DMS 273 treated with DMSO at 0.1 percent for 48 hours (cell line): ENCODE results near the gene SPAG4.

Source experiments
- DNase-seq: peaks from one replicate; lab custom pipeline; 2025; lab: John Stamatoyannopoulos, UW

Gene SPAG4

DNA sequence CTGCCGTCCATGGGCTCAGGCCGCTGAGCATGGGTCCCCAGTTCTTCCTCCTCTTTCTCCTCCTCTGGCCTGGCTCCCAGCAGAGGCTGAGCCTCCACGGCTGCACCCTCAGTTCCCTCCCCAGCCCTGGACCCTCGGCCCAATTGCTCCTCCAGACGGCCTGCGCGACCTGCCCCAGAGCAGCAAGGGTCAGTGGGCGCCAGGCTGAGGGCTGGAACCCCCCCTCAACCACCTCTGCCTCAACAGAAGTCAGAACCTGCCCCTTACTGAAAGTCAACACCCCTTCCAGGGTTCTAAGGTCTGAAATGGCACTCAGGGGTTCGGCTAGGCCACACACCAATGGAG lies 15.9 kb upstream of the SPAG4 start:
- DNase-seq = no peak

DNA sequence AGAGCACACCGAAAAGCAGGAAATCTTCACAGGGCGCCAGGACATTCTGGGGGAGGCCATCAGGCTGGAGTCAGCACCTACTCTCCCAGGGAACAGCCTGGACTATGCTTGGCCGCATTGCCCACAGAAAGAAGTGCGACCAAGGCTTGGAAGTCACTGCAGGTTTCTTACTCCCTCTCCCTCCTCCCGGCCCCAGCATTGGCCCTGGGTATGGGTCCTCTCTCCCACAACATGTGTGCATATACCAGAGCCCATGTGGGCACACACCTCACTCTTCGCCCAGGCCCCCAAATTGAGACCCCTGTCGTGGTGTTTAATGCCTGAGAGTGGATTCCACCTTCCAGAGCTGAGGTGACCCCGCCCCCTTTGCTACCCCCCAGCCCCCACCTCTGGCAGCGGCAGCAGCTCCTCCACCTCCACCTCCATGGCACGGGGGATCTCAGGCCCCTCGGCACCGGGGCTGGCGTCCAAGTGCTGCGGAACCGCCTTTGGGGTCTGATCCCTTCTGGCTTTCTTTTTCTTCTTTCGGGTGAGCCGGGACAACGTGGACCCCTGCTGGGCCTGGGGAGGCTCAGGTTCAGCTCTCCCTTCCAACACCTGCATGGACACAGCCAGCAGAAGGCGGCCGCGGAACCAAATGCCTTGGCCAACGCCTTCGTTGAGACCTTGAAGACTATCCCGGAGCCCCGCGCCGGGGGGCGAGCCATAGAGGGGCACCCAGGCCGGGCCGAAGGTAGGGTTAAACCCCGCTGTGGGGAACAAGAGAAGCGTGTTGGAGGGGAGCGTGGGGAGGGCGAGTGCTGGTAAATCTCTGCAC lies 15.2 kb upstream of the SPAG4 start:
- no peak for DNase-seq

DNA sequence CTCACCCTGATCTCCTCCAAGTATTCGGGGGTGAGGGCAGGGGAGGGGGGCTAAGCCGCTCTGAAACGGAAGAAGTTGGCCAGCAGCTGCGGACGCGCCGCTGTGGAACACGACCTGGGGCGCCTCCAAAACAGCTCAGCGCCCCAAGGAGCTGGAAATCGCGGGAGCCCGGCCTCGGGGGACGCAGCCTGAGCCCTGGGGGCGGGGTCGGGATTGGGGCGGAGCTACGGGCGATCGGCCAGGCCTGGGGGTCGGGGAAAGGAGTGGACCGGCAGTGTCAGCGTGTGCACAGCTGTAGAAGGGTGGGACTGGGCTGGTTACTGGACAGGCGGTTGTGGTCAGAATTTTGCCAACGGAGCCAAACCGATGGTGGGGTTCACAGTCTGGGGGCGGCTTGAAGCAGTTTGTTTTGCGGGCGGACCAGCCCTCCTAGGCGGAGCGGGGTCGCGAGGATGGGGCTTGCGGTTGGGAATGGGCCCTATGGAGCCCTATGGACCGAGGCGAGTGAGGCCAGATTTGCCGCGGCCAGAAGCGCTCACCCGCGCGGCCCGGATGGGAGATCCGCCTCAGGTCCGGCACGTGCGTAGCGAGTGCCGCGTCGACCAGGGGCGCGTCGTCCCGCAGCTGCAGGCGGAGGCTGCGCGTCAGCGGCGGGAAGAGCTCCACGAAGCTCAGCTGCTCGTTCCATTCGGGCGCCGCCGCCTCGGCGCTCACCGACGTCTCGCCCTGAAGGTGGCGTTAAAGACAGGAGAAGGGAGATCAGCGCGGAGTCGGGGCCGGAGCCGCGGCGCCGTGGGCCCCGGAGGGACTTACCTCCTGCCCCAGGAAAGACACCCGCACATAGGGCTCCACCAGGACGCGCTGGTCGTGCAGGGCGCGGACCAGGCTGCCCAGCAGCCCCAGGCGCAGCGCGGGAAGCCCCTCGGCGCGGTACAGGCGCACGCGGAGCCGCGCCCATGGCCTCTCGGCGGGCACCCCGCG lies 14.3 kb upstream of the SPAG4 start:
- DNase-seq = peak; percentile 20

DNA sequence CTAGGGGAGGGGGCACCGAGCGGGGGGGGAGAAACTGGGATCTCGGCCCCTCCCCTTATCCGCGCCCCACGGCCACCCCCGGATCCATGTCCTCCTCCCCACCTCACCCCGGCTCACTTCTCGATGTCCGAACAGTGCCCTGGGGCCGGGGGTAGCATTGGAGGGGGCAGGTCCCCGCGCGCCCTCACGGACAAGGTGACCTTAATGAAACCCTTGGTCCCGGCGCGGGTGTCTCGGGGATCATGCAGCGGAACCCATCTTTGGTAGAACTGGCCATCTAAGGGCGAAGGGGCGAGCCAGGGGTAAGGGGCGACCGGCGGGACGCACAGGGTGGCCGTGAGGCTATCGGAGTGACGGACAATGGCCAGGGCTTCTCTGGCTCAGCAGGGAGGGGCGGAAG lies 13.6 kb upstream of the SPAG4 start:
- no peak for DNase-seq

DNA sequence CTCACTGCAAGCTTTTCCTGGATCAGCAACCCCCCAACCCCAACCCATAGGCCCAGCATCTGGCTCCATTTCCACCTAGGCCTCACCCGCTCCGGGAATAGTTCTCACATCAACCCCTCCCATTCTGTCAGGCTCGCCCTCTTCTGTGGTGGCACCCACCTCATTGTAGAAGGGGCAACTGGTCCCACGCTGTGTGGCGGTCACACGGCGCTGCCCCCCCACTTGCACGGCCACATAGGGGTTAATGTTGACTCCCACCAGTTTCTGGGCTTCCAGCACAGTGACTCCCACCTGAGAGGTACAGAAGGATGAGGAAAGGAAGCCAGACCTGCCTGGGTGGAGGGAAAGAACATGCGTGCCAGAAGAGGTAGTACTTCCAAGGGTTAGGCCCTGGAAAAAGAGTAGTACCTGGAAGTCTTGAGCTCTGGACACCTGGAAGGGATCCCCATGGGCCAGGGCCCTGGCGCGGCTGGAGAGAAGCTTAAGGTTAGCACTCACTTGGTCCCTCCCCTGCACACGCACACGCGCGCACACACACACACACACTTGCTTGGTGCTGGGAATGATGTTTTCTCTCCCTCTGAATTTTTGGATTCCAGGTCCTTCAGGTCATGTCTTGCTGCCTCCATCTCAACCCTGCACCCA lies 12.7 kb upstream of the SPAG4 start:
- DNase-seq = no peak

DNA sequence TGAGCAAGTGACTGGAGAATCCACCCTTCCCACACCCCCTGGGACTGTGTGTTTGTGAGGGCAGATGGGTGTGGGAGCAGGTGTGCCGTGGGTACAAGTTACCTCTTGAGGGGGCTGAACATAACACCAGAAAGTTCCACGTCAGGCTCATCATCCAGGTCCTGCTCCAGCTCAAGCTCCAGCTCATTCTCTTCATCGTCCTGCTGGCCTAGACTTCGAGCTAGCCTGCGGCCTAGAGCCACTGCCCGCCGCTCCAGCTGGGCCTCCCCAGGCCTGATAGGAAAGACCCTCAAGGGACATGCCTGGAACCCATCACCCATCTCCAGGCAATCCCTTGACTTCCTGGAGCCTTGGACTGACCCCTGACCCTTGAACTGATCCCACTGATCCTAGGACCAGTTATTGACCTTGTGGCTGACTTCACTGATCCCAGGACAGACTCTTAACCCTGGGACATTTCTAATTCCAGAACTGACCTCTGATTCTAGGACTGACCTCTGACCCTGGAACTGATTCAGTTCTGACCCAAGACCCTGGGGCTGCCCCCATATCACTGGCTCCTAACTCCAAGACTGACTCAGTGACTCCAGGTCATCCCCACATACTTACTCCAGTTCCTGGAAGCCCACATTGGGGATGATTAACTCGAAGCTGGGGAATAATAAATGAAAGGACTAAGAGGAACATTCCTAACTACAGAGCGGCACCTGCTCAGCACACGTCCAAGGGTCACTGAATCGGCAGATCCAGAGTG lies 11.8 kb upstream of the SPAG4 start:
- DNase-seq = no peak

DNA sequence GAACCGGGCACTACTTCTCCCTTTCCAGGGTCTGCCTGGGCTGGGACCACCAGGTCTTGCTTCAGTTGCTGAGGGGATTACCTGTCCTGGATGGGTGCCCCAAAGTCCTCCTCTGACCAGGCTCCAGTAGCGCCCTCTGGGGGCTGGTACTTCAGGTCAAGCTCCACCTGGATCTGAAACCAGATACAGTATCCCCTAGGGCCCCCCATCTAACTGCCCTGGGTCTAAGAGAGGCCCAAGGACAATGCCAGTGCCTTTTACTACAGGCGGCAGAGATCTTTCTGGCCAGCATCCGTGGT lies 11.2 kb upstream of the SPAG4 start:
- DNase-seq = no peak

DNA sequence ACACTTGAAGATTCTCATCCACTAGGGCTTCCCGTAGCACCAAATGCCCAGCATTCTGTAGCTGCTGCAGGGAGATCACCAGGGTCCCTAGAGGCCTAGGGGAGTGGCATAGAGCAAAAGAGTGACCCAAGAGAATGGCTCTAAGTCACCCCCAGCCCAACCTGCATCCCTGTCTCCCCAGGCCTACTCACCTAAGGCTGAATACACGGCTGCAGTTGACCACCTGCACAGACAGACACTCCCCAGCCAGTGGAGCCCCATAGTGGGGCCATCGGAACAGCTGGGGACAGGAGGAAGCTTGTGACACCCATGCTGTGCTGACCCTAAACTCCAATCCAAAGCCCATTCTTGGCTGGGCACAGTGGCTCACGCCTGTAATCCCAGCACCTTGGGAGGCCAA lies 9.5 kb upstream of the SPAG4 start:
- DNase-seq = no peak

DNA sequence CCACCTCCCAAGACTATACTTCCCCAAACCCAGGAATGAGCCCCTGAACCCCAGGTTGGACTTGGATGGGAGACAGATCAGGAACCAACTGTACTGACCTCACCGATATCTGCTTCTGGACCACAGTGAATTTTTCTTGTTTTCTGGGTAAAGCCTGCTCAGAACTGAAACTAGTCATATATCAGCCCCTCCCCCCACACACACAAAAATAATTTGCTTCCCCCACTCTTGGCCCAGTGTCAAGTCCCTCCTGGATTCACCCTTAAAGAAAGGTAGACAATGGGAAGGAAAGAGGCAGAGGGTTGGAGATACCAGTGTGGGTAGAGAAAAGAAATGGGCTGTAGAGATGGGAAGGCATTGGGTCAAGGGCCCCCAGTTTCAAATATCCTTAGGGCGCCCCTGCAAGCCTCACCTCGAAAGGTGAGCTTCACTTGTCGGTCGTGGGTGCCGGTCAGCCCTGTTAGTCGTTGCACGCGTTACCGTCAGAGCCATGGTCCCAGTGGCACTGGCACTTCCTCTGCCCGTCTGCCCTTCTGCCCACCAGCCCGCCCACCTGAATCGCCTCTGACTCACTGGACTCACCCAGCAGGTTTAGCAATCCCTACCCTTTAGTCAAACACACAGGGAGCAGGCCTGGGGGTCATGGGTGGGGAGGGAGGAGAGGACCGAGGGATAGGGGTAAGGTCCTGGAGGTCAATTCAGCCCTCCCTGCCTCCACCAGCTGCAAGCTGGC lies 8.5 kb upstream of the SPAG4 start:
- DNase-seq = no peak

DNA sequence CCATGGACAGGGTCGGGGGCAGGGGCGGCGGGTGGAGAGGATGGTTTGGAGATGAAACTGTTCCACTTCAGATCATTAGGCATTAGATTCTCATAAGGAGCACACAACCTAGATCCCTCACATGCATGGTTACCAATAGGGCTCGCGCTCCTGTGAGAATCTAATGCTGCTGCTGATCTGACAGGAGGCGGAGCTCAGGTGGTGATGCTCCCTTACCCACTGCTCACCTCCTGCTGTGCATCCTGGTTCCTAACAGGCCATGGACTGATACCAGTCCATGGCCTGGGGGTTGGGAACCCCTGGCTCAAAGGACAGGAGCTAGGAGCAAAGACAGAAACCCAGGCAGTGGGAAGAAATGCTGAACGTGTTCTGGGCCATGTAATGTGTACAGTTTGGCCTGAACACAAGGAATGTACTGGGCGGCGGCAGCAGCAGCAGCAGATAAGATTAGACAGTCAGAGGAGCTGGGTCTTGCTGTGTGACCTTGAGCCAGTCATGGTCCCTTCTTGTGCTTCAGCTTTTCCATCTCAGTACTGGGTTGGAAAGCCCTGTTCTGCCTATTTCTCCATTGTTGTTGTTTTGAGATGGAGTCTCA lies 4.7 kb upstream of the SPAG4 start:
- no peak for DNase-seq

DNA sequence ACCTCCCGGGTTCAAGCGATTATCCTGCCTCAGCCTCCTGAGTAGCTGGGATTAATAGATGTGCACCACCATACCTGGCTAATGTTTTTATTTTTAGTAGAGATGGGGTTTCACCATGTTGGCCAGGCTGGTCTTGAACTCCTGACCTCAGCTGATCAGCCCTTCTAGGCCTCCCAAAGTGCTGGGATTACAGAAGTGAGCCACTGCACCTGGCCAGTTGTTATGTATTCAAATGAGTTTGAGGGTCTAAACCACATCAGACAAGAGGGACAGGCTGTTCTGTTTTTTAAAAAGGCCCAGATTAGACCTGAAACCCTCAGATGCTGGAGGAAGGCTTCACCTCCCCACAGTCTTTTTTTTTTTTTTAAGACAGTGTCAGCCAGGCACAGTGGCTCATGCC lies 4.1 kb upstream of the SPAG4 start:
- no peak for DNase-seq

DNA sequence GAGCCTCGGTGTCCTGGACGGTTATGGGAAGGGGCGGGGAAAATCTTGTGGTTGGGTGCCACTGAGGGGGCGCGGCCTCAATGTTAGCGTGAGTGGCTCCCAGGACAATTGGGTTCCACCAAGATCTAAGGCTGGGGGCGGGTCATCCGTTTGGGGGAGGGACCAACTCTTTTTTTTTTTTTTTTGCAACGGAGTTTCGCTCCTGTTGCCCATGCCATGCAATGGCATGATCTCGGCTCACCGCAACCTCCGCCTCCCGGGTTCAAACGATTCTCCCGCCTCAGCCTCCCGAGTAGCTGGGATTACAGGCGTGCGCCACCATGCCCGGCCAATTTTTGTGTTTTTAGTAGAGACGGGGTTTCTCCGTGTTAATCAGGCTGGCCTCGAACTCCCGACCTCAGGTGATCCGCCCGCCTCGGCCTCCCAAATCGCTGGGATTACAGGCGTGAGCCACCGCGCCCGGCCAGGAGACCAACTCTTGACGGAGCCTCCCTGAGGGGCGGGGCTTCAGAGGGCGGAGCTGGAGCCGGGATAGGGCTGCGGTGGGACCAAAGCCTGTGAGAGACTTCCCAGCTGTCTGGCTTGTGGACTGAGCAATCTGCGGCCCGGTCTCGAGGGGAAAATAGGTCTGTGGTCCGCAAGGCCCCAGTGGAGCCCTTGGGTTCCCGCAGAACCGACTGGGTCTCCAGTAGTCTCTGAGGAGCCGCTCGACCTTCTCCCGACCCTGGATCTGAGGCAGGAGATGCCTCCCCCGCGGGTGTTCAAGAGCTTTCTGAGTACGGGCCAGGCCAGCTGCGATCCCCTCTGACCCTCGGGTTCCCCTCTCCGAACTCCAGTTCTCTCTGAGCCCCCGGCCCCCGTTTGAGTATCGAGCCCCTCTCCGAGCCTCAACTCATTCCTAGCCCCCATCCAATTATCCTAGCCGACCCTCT lies 1.1 kb downstream of the SPAG4 start:
- peak; percentile 39 for DNase-seq

DNA sequence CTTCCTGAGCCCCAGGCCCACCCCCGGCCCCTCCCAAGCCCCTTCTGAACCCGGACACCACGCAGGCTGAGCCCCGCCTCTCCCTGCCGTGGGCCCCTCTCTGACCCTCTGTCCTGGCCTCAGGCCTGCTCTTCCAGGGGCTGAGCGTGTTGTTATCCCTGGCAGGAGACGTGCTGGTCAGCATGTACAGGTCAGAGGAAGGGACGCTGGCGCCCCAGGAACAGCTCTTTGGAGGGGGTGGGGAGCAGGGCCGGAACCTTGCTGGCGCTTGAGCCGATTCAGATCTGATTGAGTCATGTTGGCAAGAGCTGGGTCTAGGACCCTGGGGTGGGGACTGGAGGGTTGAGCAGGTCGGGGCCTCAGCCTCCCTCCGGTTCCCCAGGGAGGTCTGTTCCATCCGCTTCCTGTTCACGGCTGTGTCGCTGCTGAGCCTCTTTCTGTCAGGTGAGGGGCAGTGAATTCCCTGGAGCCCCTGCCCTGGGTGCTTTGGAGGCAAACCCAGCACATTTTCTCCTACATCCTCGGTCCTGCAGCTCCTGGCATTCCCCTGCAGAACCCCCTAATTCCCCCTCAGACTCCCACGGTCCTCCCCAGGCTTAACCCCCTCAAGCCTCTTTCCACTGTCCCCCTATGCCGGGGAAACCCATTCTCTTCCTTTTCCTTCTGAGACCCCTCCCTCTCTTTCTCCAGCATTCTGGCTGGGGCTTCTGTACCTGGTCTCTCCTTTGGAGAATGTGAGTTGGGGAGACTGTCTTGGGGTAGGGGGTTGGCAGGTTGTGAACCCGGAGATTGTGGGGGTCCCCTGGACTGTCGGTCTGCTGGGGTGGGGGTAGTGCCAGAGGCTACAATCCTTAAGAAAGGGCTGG lies 2.0 kb downstream of the SPAG4 start:
- DNase-seq = no peak

DNA sequence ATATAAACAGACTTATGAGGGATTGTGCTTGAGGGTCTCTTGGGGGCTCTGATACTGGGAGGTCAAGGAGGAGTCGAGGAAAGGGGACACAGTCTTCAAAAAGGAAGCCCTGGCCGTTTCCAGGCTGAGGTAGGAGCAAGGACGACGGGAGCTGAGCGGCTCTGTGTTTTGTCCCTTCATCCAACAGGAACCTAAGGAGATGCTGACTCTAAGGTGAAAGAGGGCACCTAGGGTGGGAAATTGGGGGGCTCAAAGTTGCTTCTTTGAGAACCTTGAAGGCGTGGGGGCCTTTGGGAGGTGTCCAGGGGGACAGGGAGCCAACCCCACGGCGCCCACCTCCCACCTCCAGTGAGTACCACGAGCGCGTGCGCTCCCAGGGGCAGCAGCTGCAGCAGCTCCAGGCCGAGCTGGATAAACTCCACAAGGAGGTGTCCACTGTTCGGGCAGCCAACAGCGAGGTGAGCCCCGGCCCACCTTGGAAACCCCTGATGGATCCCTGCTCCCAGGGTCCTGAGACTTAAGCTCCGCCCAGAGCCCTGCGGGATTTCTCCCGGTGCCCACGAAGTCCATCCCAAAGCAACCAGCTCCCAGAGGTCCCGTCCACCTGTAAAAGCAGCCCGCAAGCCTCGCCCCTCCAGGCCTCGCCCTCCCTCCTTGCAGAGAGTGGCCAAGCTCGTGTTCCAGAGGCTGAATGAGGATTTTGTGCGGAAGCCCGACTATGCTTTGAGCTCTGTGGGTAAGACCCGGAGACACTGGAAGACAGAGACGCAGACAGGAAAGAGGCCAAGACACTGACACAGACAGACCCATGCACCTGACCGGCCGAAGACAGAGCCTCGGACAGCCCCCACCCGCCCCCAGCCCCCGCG lies 2.9 kb downstream of the SPAG4 start:
- DNase-seq = no peak

DNA sequence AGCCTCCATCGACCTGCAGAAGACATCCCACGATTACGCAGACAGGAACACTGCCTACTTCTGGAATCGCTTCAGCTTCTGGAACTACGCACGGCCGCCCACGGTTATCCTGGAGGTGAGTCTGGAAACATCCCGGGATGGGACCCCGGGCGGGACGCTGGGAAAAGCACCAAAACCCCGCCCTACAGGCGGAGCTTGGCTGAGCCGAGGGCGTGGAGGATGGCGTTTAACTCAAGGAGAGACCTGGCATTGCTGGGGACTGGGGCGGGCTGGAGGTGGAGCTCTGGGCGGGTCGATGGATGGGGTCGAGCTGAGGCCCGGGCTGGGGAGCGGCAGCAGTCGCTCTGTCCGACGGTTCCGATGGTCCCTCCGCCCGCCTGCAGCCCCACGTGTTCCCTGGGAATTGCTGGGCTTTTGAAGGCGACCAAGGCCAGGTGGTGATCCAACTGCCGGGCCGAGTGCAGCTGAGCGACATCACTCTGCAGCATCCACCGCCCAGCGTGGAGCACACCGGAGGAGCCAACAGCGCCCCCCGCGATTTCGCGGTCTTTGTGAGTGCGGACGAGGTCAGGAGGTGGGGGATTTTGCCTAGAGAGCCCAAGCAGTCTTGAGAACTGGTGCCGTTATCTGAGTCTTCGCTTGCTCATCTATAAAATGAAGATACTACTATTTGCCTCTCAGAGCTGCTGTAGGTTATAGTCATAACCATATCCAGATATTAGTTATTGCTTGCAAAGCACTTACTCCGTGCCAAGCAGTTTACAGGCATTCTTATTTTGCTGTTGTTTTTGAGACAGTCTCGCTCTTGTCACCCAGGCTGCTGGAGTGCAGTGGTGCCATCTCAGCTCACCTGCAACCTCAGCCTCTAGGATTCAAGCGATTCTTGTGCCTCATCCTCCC lies 3.8 kb downstream of the SPAG4 start:
- peak; percentile 80 for DNase-seq

DNA sequence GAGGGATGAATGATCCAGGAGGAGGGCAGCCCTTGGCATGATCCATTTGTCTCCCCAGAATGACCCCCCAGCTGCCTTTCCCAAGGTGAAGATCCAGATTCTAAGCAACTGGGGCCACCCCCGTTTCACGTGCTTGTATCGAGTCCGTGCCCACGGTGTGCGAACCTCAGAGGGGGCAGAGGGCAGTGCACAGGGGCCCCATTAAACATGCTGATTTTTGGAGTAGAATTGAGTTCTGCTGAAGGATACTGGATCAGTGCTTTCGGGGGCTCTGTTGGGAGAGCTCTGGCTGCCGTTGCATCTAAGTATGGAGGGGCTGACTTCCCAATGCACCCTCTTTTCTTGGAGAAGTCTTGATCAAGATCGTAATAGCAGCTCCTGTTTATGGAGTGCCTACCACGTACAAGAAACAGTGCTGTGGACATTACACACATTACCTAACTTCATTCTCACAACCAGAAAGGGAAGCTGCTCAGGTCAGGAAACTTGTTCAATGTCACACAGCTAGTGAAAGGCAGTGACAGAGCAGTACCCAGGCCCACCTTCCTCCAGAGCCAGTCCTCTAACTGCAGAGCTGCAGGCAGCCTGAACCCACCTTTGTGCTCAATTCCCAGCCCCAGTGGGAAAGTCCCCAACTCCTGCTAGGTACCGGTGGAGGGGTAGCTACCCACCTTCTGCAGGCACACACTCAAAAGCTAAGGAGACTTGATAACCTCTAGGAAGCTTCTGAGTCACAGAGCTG lies 5.4 kb downstream of the SPAG4 start:
- DNase-seq = no peak
